NCI-H1694 (cell line): ENCODE measurements around the gene CPPED1.

Source experiments
- DNase-seq: peaks from one replicate; lab custom pipeline; 2025; lab: John Stamatoyannopoulos, UW

The CPPED1 gene

DNA sequence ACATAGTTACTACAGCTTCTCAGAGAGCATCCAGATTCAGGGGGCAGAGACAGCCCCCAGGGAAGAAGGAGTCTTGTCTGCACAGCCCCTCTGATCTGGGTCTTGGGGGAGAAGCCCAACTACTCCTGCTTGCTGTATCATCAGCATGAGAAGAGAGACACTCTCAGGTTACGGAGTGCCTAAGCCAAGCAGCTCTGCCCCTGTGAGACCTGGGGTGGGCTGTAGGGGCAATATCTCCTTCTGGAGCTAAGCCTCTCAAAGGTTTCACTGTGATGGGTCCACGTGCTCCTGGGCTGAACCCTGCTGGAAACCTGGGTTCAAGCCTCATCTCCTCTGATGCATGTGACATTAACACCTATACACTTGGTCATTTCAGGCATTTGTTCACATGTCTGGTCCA, 123.2 kb downstream of the CPPED1 start:
- no peak for DNase-seq

DNA sequence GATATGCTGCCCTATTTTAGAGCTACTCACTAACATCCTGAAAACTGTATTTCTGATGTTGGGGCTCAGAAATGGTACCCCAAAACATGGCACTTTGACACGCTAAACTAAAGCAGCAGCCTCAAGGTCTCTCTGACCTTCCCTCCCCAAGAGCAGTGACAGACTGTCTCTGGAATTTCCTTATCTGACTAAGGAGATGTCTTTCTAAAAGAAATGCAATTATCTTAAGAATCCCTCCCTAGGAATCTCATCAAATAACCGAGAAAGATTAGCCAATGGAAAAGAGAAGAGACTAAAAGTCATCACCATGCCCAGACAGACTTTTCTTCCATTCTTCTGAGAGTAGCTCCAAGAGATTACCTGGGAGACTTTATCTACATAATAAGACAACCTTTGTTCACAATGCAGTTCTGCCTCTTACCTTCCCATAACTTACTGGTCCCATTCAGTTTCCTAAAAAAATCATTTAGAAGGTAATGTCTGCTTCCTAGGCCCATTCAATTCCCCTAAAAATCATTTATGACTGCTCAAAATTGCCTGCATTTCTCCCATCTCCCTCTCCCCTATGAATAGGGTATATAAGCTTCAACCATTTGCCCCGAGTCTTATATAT, 123.9 kb downstream of the CPPED1 start:
- DNase-seq, result no peak

GRCh38 chr16:12678983-12679382, 124.7 kb downstream of the CPPED1 start:
- no peak for DNase-seq

DNA sequence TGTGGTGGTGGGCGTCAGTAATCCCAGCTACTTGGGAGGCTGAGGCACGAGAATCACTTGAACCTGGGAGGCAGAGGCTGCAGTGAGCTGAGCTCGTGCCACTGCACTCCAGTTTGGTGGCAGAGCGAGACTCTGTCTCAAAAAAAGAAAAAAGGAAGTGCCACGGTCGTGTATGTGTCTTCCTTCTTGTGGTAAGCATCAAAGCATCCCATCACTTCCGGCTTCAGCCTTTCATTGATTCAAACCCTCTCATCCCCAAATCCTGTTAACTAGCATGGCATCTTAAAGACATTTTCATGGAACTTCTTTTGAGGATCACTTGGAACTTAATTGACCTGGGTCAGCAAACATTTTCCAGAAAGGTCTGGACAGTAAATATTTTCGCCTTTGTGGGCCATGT, 126.2 kb downstream of the CPPED1 start:
- no peak for DNase-seq

DNA sequence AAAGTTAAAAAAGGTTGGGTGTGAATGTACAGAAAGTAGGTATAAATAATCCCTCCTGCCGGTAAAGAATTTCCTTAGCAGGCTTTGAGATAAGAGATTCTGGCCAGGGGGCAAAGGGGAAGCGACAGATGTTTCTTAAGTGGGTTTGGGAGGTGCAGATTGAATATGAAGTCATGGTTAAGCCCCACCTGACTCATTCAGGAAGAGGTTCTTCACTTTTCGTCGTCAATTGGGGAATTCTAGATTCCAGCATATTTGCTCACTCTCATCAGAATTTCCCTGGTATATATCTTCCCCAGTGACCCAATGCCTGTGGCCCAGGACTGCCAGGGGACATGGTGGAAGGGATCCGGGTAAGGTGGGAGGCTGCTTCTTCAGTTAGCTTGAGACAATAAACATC, 127.8 kb downstream of the CPPED1 start:
- DNase-seq, result no peak

GRCh38 chr16:12675046-12675445, 128.6 kb downstream of the CPPED1 start:
- DNase-seq, result no peak

DNA sequence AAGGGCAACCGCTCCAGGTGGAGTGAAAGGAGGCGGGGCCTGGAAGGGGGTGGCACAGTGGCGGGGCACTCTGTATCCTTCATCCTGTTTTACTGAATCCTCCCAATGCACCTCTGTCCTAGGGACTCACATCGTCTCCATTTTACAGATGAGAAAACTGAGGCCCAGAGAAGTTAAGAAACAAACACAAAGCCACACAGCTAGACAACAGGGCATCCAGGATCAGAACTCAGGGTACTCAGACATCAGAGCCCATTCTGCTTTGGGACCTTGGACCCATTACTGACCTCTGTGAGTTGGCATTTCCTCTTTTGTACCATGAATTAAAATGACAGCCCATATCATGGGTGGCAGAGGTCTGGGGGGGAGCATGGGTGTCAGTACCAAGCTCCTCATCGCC, 129.2 kb downstream of the CPPED1 start:
- DNase-seq, result no peak

DNA sequence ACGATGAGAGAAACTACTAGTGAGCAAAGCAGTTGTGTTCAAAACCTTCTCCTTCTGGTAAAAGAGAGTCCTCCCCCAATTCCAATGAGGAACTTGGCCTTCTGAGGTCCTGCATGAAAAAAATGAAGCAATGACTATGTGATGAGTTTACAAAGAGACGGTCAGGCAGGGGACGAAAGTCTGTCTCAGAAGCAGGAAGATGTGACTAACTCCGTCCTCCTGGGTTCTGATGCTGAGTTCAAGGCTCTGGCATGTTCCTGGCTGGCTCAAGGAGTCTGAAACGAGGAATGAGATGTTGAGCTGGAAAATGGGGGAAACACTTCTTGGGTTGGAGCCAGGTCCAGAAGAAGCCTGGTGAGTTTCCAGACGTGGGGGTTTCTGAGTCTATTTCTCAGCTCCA, 129.6 kb downstream of the CPPED1 start:
- DNase-seq, result no peak

DNA sequence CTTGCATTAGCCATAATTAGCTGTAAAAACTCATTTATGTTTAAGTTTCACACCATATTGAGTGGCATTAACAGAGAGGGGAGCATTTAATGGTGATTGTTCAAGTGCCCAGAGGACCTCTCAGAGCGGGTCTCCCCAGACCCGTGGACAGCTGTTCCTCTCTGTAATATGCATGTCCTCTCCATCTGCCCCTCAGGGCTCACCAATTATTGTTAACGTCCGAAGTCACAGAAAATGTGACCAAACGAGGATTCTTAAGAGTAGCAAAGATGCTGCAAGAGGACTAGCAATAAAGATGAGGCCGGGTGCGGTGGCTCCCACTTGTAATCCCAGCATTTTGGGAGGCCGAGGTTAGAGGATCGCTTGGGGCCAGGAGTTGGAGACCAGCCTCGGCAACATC, 130.2 kb downstream of the CPPED1 start:
- no peak for DNase-seq

DNA sequence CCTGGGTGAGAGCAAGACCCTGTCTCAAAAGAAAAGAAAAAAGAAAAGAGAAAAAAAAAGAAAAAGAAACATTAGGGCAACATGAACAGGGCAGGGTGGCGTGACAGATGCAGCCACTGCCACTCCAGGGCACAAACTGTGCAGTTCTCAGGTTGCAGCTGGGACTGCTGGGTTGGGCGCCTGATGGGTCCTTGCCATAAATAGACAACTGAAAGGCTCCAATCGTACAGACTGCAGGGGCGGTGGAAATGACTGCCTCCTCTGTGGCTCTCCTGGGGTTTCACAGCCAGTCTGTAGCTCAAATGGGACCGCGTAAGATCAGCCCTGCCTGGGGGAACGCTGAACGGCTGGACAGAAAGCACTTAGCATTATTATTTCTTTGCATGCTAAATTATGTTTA, 130.7 kb downstream of the CPPED1 start:
- peak; percentile 23 for DNase-seq

- DNase-seq, result no peak
Measured at GRCh38 chr16:12669908-12670307, 133.8 kb downstream of the CPPED1 start.

- DNase-seq, result no peak
Measured at GRCh38 chr16:12667909-12668308, 135.8 kb downstream of the CPPED1 start.

GRCh38 chr16:12664164-12664733, 139.4 kb downstream of the CPPED1 start:
- DNase-seq, result peak; percentile 30

- no peak for DNase-seq
Measured at GRCh38 chr16:12661656-12662172, 142.0 kb downstream of the CPPED1 start.

DNA sequence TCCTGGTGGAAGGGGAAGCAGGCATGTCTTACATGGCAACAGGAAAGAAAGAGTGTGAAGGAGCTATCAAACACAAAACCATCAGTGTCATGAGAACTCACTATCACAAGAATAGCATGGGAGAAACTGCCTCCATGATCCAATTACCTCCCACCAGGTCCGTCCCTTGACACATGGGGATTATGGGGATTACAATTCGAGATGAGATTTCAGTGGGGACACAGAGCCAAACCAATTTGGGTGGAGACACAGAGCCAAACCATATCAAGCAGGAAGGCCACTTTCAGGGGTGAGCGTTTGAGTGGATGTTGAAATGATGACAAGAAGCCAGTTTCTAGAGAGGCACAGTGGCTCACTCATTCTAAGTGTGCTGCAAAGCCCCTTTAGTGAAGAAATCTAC, 143.8 kb downstream of the CPPED1 start:
- DNase-seq, result no peak

DNA sequence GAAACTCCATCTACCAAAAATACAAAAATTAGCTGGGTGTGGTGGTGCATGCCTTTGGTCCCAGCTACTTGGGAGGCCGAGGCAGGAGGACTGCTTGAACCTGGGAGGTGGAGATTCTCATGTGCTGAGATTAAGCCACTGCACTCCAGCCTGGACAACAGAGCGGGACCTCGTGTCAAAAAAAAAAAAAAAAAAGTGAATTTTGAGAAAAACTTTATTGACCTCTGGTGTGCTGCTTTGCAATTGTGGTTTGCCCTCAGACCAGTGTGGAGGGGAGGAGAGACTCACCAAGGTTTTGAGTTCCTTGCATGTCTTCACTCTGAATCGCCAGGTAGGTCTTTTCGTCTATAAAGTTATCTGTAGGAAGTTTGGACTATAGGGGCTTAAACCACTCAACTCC, 145.2 kb downstream of the CPPED1 start:
- DNase-seq, result no peak

DNA sequence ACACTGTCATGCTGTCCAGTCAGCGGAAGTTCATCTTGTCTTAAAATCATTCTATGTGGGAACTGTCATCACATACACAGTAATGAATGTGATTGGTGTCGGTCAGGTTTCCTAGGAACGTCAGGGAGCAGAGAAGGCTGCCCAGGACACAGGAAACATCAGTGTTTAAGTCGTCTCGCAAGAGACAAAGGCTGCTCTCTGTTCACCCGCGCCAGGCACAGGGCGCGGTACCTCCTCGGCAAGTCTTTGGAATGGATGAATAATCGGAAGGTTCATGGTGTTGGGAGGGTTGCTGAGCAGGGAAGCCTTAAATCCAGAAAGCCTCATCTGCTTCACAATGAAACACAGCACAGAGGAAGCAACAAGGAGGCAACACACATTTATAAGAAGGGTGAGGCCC, 148.2 kb downstream of the CPPED1 start:
- no peak for DNase-seq

- DNase-seq, result no peak
Measured at GRCh38 chr16:12653820-12654392, 149.8 kb downstream of the CPPED1 start.

- no peak for DNase-seq
Measured at GRCh38 chr16:12652924-12653323, 150.8 kb downstream of the CPPED1 start.

DNA sequence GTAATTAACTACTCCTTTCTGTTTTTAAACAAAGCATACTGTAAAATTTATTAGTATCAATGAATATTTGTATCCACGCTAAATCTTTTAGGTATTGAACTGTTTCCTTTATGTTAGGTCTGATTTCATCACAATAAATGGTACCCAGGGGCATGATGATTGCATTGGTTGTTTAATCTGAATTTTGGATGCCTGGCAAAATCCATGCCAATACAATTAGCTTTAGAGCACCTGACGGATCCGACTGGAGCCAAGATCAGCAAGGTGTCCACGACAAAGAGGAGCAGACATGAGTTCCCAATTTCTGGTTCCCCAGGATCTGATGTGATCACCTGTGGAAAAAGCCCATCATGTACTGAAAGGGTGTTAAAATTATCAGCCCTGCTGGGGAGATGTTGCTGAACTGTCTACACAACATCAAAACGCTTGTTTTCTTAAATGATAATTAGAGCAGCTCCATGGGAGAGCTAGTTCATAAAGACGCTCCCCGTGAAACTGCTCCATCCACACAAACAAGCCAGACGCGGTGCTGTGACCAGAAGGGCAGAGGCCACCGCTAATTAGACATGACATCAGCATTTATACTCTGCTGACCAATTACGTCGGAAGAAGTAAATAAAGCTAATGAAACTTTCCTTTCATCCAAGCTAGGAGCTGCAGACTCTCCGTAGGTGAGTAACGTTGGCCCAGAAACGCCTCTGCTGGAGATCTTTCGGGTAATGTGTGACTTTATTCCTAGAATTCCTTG, 151.7 kb downstream of the CPPED1 start:
- DNase-seq, result no peak

DNA sequence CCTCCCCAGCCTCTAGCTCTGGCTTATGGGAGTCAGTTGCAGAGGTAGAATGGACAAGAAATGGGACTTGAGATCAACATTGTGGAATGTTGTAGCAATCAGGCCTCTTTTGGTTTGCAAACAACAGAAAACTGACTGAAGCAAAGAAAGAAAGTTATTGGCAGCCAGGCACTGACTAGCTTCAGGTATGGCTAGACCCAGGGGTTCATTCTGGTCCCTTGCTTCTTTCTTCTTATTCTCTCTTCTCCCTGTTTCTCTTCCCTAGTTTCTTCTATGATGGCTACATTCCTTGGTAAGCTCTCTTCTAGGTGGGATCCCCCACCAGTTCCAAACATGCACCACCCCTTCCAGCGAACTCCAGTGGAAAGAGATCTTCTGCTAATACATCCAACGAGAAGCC, 154.3 kb downstream of the CPPED1 start:
- no peak for DNase-seq

GRCh38 chr16:12646490-12647274, 157.0 kb downstream of the CPPED1 start:
- DNase-seq, result no peak
